HG02798 (cell line): Measurements from ENCODE around the gene RHBDL1.

Experiments
- ATAC-seq: cut with Tn5 transposase; IDR thresholded peaks from one replicate; pipeline ENCODE4 v1.9.1; 2021; ENCODE audit warnings: mild to moderate bottlenecking; ENCODE audit not compliant: unreplicated experiment, poor library complexity

RHBDL1 gene

DNA sequence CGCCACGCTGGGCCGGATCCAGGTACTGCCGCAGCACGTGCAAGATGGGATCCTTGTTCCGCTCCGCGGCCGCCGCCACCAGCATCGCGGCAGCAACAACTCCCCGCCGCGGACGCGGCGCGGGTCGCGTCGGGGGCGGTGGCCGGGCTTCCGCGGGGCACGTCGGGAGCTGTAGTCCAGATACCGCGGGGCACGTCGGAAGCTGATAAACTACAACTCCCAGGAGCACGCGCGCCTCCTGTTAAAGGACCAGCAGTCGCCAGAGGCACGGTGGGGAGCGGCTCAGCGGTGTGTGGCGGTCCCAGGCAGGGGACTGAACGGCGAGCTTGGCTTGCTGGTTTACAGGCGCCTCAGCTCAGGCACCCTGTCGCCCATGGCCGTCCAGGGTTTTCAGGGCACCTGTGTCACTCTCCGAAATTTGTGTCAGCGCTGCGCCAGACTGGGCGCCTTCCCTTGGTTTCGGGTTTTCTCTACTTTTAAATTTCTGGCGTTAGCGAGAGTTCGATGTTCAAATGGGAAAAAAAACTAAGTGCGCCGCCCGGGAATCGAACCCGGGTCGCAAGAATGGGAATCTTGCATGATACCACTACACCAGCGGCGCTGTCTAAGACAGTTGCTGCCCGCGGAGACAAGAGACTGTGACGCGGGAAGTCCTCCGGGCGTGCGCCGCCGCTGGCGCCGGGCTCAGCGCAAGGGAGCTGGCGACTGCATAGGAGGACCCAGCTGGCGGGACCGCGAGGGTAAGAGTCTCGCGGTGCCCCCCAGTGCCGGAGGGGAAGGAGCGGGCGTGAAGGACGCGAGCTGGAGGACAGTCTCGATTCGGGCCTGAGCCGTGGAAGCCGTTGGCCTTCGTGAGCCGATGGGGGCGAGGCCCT is 39.0 kb upstream of the RHBDL1 start, which contains the start of gene METTL26:
Gene METTL26 (minus strand): TSS at position 100 of the 875 bp plus-strand sequence. CDS start 15 bp downstream, at position 85.
- peak; percentile 72 for ATAC-seq

- ATAC-seq = no peak
Measured at GRCh38 chr16:637081-638018, 38.1 kb upstream of the RHBDL1 start.

- no peak for ATAC-seq
Measured at GRCh38 chr16:638034-638543, 37.4 kb upstream of the RHBDL1 start.

- no peak for ATAC-seq
Measured at GRCh38 chr16:638836-639235, 36.6 kb upstream of the RHBDL1 start.

- no peak for ATAC-seq
Measured at GRCh38 chr16:640614-641013, 34.9 kb upstream of the RHBDL1 start.

- peak; percentile 58 for ATAC-seq
Measured at GRCh38 chr16:641326-642188, 33.9 kb upstream of the RHBDL1 start, which contains the start of gene MCRIP2. Gene MCRIP2 (plus strand): TSS chr16:641828. CDS start chr16:641992, 164 bp downstream.

- peak; percentile 46 for ATAC-seq
Measured at GRCh38 chr16:642189-643049, 33.1 kb upstream of the RHBDL1 start.

- no peak for ATAC-seq
Measured at GRCh38 chr16:643050-643368, 32.5 kb upstream of the RHBDL1 start.

DNA sequence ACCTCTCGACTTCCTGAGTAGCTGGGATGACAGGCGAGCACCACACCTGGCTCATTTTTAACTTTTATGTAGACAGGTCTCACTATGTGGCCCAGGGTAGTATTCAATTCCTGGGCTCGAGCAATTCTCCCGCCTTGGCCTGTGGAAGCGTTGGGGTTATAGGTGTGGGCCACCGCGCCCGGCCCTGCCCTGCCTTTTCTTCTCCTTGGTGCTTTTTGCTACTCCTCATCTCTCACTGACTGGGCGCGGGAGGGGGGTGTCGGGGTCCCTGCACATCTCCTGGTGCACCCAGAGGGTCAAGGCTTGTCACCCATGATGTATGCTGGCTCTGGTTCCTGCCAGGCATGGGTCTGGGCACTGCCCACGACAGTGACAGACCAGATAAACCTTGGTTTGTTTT is 30.9 kb upstream of the RHBDL1 start:
- ATAC-seq = no peak

DNA sequence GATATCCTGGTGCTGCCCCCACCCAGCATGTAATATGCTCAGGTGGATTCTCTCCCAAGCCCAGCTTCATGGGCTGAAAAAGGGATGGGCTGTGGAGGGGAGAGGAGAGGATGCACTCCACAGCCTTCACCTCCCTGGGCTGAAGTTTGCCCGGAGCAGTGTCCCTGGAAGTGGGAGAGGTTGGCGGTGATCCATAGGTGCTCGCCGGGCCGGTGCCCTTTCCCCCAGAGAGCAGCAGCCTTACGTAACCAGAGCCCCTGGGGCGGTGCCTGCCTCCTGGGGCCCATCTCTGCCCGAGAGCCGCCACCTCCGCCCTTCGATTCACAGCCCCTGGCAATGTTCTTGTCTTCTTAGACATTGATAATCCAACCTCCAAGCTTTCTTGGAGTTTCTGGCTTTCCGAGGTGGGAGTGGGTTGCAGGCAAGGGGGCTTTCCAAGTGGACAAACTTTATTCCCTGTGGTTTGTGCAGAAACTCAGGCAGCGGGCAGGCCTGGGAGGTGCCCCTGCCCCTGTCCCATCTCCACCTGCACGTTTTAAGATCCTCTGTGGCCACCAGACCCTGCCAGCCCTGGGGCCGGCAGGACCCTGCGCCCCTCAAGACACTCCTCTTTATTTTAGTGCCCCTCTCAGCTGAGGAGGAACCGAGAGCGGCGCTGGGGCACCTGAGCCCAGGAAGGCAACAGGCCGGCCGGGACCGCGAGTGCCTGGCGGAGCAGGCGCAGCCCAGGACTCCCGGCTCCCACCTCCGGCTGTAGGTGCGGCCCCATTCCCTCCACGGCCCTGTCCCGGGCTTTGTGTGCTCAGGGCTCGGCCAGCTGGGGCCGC is 29.4 kb upstream of the RHBDL1 start:
- ATAC-seq = no peak

DNA sequence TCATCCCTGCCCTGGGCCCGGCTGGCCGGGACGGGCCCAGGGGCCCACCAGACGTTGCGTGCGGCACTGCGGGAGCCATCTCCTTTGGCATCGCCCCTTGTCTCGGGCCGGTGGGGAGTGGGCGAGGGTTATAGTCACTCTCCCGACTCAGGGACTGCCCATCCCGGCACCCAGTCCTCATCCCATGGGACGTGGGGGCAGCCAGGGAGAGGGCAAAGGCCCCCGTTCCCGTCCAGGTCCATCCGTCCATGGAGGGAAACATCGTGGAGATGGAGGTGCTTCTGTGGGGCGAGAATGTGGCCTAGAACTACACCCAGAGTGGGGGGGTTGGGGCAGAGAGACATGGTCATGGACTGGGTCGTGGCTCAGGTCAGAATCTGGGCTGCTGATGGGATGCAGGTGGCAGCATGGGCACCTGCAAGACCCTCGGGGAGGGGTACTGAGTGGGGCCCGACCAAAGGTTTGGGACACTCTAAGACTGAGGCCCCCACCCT is 28.7 kb upstream of the RHBDL1 start:
- ATAC-seq = no peak

GRCh38 chr16:647173-647902 is 28.1 kb upstream of the RHBDL1 start:
- ATAC-seq = no peak

DNA sequence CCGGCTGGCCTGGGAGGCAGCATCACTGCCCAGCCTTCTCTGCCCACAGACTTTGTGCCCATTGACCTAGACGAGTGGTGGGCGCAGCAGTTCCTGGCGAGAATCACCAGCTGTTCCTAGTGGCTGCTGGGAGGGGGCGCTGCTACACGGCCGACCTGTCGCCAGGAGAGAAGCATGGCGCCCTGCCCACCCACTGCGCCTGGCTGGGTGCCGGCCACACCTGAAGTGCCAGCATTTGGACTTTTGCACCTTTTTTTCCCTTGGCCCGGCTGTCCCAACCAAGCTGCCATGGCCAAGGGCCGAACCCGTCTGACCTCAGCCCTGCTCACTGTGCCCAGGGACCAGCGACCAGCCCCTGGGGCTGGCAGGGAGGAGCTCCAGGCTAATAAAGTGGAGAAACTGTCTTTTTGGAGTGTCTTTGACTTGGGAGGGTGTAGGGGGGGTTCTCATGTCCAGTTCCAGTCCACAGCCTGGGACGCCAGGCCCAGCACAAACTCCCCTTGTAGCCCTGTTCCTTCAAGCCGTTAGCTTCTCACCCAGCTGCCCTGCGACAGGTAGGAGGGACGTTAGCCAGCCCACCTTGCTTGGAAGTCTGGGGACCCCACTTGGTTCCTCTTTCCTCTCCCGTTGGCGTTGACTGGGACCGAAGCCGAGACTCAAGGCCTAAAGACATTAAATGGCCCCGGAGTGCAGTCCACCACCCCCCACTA is 27.2 kb upstream of the RHBDL1 start:
- no peak for ATAC-seq

GRCh38 chr16:648781-649589 is 26.5 kb upstream of the RHBDL1 start, which contains the start of gene WDR90:
Gene WDR90 (plus strand): TSS chr16:649365. CDS start chr16:649417, 52 bp downstream.
- ATAC-seq = peak; percentile 87

DNA sequence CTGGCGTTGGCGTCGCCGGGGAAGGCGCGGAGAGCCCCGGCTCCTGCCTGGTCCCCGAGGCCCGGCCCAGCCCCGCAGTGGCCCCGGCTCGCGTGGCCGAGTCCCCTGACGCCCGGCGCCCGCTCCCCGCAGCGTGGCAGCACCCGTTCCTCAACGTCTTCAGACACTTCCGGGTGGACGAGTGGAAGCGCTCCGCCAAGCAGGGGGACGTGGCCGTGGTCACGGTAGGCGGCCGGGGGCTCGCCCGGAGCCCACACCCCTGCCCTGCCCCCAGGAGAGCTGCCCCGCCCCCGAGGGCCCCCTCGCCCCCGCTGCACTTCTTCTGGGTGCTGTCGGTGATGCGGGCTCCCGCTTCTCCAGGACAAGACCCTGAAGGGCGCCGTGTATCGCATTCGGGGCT is 25.8 kb upstream of the RHBDL1 start:
- peak; percentile 12 for ATAC-seq

DNA sequence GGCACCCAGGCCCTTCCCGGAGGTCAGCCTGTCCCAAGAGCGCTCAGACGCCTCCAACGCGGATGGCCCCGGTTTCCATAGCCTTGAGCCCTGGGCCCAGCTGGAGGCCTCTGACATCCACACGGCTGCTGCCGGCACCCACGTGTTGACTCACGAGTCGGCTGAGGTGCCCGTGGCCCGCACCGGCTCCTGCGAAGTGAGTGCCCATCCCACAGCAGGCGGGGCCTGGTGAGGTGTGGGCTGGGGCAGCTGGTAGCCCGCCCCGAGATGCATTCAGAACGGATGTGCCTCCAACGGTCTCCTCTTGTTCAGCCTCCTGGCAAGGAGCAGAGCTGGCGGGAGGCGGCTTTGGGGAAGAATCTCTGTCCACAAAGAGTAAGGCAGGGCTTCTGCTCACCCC is 23.6 kb upstream of the RHBDL1 start:
- no peak for ATAC-seq
